CMK (cell line): ENCODE data around the gene SYCP3.
A peak's percentile ranks its signal among the peaks of the same experiment; 100 is the strongest.

Experiments used
- DNase-seq: peaks from one replicate; pipeline ENCODE4 v3.0.0-alpha.2; 2010; ENCODE audit warnings: low read depth

SYCP3 gene

GRCh38 chr12:101738920-101739665 lies at the start of gene SYCP3:
TSS of gene SYCP3 (minus strand) at chr12:101739462. CDS start at chr12:101737935, 1,527 bp downstream.
- no peak for DNase-seq

DNA sequence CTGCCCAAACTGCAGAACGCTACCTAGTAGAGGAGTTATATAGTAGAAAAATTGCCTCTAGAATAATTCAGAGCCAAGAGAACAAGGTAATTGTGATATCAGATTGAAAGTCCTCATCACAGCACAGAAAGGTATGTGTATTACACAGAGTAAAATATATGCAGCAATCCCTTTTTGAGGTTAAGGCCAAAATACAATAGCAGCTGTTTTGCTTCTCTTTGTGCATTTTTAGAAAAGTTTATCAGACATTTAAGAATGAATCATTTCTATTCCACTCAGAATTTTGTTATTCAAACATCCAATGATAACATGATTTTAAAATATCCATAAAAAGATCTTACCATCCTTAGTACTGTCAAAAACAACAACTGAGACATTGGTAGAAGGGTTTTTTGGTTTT lies 46.4 kb upstream of the SYCP3 start:
- DNase-seq, result no peak

DNA sequence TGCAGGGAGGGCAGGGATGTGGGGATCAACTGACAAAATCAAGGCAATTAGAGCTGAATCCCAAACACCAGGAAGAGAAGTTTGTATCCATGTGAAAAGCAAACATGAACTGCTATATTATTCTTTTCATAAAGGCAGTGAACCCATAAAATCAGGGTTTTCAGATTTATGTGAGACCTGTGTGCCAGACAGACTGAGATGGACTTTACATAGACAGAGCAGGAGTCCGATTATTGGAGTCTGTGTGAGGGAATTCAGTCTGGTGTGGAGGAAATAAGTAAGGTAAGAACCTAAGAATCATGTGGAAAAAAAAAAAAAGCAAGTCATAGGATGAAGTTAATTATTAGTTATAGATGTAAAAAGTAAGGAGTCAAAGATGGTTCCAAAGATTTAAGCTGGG lies 45.1 kb upstream of the SYCP3 start:
- no peak for DNase-seq

DNA sequence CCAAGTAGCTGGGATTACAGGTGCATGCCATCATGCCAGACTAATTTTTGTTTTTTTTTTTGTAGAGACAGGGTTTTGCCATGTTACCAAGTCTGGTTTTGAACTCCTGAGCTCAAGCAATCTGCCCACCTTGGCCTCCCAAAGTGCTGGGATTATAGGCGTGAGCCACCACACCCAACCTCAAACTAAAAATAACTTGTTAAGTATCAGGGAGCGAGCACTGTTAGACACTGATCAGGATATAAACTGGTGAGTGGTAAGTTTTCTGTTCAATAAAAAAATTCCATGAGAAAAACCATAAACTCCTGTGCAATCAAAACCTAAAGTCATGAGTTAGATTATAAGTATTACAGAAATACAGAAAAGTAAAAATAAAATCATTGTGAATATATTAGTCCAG lies 44.6 kb upstream of the SYCP3 start:
- no peak for DNase-seq

DNA sequence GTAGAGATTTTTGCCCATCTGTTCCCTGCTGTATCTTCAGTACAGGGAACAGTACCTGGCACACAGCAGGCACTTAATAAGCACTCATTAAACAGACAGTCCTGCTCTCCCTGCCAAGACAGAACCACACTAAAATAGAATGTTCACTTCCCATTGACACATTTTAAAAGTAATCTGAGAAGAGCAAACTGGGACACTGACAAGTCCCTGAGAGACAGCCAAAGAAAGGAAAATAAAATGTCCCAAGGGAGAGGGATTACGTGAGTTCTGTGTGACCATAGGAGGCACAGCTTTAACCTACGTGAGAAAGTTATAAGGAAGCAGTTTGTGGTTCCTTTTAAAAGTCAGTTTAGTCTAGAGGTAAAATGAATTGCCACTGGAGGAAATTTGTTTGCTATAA lies 43.9 kb upstream of the SYCP3 start:
- no peak for DNase-seq

DNA sequence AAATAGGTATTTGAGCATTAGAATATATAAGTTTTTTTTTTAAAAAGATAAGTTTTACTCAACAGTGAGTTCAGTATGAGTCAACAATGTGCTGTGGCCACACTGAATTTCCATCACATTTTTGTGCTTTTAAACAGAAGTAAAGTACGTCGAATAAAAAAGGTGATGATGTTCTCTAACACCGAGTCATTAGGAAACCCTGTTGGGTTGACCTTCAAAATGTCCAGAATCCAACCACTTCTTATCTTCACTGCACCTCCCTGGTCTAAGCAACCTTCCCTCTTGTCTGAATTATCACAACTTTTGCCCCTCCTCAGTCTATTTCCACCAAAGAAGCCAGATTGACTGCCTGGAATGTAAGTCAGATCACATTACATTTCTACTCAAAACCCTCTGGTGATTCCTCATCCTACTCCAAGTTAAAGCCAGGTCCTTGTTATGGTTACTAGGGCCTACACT lies 43.0 kb upstream of the SYCP3 start:
- DNase-seq, result no peak

GRCh38 chr12:101781834-101782233 lies 42.6 kb upstream of the SYCP3 start:
- DNase-seq, result no peak

DNA sequence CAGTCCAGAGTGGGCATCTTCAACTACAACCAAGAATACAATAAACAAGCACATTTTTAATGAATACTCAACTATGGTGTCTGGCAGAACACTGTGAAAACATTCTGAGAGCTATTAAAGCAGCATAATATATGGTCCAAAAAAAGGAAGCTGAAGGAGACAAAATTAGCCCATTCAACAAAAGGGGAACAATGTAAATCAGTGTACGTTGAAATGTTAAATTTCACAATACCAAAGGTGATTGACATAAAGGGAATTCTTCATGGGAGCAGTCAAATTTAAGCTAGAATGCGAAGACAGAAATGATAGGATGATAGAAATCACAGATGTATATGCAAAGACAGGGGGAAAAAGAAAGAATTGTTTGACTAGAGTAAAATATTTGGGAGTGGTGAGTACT lies 41.3 kb upstream of the SYCP3 start:
- DNase-seq, result no peak

GRCh38 chr12:101779626-101780025 lies 40.4 kb upstream of the SYCP3 start:
- no peak for DNase-seq

DNA sequence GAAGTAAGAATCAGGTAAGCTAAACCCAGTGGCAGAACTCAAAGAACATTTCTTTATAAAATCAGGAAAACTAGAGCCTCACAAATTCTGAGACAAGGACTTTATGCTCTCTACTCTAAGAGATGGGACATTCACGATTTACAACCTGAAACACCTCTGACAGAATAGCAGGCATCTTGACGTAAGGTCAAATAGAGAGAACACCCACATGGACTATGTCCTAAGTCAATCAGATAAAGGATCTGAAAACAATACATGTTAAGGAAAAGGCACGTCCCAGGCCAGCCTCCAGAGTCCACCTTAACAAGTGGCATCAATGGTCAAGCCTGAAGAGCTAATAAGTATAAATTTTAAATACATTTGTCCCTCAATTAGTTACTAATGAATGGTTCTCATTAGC lies 39.9 kb upstream of the SYCP3 start:
- DNase-seq, result no peak

GRCh38 chr12:101777978-101778377 lies 38.7 kb upstream of the SYCP3 start:
- DNase-seq, result no peak

- no peak for DNase-seq
These were observed 38.2 kb upstream of the SYCP3 start for GRCh38 chr12:101777485-101777884.

GRCh38 chr12:101775816-101776215 lies 36.6 kb upstream of the SYCP3 start:
- no peak for DNase-seq

- DNase-seq, result peak; percentile 35
These were observed 34.4 kb upstream of the SYCP3 start for GRCh38 chr12:101773650-101774162.

DNA sequence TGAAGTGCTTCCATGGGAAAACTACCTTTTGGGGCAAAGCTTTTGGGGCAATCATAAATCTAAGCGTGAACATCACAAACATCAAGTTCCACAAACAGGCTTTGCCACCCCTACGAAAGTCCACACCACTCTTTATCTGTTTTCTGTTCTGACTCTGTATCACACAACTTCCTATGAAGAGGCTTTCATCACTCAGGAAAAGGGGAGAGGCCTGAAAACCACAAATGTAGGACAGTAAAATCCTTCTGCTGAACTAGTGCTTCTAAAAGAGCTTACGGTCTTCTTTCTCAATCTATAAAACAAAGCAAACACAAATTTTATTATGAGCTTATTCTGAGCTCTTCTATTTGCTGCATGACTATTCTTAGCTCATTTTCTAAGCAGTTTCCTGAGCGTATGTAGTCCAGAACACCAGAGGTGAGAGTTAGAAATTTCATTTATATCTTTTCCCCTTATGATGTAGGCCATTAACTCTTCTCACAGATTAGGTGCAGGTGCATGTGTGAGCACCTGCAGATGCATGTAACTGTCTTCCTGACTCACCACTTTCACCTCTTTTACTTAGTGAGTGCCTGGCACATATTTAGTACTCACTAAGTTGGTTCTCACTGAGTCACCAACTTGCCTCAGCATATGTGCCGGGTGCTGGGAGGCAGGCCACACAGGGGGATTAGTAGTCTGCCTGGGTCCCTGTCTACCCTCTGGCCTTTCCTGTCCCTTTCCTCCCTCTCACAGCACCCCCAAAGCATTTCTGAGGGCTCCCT lies 32.9 kb upstream of the SYCP3 start:
- no peak for DNase-seq

GRCh38 chr12:101769865-101770264 lies 30.6 kb upstream of the SYCP3 start:
- DNase-seq, result no peak

GRCh38 chr12:101768781-101769180 lies 29.5 kb upstream of the SYCP3 start:
- no peak for DNase-seq

DNA sequence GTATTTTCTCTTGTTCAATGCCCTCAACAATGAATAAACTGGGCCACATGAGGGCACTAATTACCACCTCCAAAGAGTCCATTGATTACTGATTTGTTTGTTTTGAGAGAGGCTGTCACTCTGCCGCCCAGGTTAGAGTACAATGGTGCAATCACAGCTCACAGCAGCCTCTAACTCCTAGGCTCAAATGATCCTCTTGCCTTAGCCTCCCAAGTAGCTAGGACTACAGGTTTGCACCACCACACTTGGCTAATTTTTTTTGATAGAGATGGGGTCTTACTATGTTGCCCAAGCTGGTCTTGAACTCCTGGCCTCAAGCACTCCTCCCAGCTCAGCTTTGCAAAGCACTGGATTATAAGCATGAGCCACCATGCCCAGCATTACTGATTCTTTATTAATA lies 28.3 kb upstream of the SYCP3 start:
- DNase-seq, result no peak

DNA sequence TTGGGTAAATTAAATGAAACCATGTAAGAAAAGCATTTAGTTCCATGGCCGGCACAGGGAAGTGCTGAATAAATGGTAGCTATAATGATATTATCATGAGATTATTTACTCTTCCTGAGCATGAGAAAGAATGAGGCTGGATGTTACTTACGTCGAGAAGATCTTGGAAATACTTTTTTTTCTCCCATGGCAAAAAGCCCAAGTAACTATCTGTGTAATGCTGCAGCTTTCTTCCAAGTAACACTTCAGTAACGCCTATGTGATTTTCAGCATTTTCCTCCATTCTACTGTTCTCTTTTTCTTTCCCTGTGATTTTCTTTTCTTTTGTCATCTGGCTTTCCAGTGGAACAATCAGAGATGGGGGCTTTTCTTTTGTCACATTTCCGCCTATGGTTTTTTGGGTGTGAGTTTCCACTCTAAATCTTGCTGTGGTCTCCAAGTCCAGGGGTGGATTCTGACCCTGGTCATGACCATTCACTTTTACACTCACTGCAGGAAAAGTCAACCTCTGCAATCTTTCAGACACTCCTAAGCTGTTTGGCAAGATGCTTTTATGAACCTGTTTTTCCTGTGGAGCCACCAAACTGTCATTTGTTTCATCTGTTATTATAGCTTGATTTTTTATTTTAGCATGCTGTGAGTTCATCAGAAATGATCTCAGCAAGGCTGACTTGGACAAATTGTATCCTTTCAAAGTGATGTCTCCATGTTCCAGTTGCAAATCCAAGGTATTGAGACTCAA lies 25.0 kb upstream of the SYCP3 start:
- no peak for DNase-seq

DNA sequence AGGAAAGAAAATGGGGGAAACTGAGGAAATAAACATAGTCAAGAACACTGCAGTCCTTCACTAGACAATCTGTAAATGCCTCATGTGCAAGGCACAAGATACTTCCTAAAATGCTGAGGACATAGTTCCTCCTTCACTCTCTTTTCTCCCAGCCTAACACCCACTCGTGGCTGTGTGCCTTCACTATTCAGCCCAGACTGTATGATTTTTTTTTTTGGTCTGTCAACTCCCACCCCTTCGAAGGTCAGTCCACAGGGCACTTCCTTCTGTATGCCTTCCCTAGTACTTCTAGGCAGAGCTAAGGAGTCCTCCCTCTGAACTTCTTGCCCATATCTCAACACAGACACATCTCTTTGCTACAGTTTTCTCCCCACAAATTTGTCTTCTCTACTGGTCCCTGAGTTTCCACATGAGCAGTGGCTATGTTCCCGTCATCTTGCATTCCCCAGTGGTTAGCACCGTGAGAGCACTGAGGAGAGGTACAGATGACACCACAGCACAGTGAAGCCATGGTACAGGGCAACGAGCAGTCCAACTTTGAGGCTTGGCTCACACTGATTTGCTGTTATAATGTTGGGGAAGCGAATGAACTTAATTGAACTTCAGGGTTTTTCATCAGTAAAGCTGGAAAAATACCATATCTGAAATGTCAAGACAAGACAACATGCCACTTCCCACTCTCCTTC lies 24.1 kb upstream of the SYCP3 start:
- DNase-seq, result no peak

DNA sequence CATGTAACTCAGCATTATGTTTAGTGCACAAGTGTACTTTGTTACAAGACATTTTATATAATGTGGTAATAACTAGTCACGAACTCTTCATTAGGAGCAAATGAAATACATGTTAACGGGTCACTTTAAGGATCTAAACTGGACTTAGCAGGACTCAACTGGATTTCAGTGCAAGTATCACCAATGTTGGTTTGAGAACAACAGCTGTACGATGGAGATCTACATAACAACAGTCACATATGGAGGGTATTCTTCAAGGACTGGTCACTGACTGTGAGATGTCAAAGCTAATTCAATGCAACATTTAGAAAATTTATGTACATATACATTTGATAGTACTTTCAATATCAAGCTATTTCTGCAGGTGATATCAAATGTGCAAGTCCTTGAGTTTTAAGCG lies 22.5 kb upstream of the SYCP3 start:
- no peak for DNase-seq

DNA sequence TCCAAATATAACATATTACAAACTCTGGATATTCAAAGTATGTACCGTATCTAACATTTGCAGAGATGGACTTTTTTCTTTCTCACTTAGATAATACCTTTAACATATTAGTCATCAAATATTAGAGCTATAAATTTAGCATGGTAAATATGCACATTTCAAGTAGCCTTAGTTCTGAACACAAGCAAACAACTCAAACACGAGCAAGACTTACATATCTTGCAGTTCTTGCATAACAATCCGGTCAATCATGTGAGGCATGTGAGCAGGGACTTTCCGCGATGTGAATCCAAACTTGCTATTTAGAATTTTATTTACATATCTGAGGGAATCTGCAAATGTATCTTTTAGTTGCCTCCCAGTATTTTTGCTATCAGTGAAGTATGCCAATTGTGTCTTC lies 22.1 kb upstream of the SYCP3 start:
- DNase-seq, result no peak
